Suprapubic skin (tissue), 4 donors: ENCODE data around the gene ADGRB3. TPM values are rescaled to one million over a fixed set of nuclear protein-coding genes. Genes with fewer than 3 reads are reported as not detected.
"Not testable (repeated sequence)": the region's sequence is repeated elsewhere in the genome, so short reads cannot be mapped to it uniquely, and the experiment has no call there.

Experiments used
- DNase-seq, 2 donors: peaks; one replicate each; pipeline ENCODE4 v3.0.0-alpha.2; 2019; ENCODE audit warnings: low spot score in 2 of 2
- H3K27ac ChIP-seq: fragments of 200-600 bp; sonication (generic); one replicate; pipeline ENCODE4 v1.5.1; 2019
- H3K27me3 ChIP-seq: fragments of 200-600 bp; sonication (generic); one replicate; pipeline ENCODE4 v1.5.1; 2019
- H3K36me3 ChIP-seq: fragments of 200-600 bp; sonication (generic); one replicate; pipeline ENCODE4 v1.5.1; 2019
- H3K4me1 ChIP-seq: fragments of 200-600 bp; sonication (generic); one replicate; pipeline ENCODE4 v1.5.1; 2019
- H3K4me3 ChIP-seq: fragments of 200-600 bp; sonication (generic); one replicate; pipeline ENCODE4 v1.5.1; 2019; ENCODE audit warnings: mild to moderate bottlenecking
- H3K9me3 ChIP-seq: fragments of 200-600 bp; sonication (generic); one replicate; pipeline ENCODE4 v1.5.1; 2019
- EP300 ChIP-seq: sonication (generic); formaldehyde crosslinking; IDR thresholded peaks from one replicate; pipeline ENCODE4 v1.6.1; 2017; ENCODE audit warnings: antibody characterized with exemption
- POLR2A ChIP-seq, 2 donors: fragments of 450-650 bp; IDR thresholded peaks; one replicate each; pipeline ENCODE4 v1.6.1; 2017; ENCODE audit warnings: antibody characterized with exemption in 2 of 2, mild to moderate bottlenecking in 2 of 2, moderate library complexity in 2 of 2
- POLR2AphosphoS5 ChIP-seq, 3 donors: sonication (generic); formaldehyde crosslinking; IDR thresholded peaks; one replicate each; pipeline ENCODE4 v1.6.1; 2017; ENCODE audit warnings: antibody characterized with exemption in 3 of 3
- WGBS: methylation state at CpG from one replicate; pipeline ENCODE4 v1.1.5; 2018; 5-methylcytosine and 5-hydroxymethylcytosine counted together
- total RNA-seq, 4 donors: library from RNA; depleted of rRNA; stranded (reverse); fragments of >200 nt; gene quantifications; one replicate each; pipeline ENCODE4 v1.1.0, GENCODE V29; 2016
- TF ChIP-seq, protein P1 (sequence below), 2 donors: fragments of 200-600 bp in 1 of 2; fragments of 450-650 bp in 1 of 2; sonication (generic) in 1 of 2; IDR thresholded peaks; one replicate each; pipeline ENCODE4 v1.5.1; 2016 to 2019; ENCODE audit warnings: antibody characterized with exemption in 2 of 2, mild to moderate bottlenecking in 1 of 2, moderate library complexity in 1 of 2

The ADGRB3 gene
- total RNA-seq, 4 donors from 2014 or later, result 0.42 to 2.2 (median 1.3) TPM

DNA sequence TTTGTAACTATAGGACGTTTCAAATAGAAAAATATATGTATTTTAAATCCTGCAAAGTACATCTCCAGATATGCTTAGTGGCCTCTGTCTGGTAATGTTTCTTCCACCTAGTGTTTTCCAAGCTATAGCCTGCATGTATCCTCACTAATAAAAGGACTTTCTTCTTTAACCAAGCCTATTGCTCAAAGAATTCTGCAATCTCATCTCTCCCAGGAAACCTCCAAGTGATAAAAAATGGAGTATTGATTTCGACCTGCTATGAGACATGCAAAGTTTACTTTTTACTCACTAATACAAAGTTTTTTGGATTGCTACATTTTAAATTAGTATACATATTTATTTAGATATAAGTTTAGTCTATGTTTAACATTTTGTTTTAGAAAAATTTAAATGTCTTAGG is 23.3 kb downstream of the ADGRB3 start:
- no peaks in the 10 kb centered on the region for H3K4me1 ChIP-seq
- no peaks in the 10 kb centered on the region for H3K9me3 ChIP-seq
- WGBS, result 61% methylated on average over 2 of the region's 2 CpGs
- TF ChIP-seq EP300 (no peak), POLR2AphosphoS5 (IDR thresholded peaks at IDR 0.05) (no peak), POLR2A (IDR thresholded peaks at IDR 0.05) (no peak)
- TF ChIP-seq, protein P1, sequence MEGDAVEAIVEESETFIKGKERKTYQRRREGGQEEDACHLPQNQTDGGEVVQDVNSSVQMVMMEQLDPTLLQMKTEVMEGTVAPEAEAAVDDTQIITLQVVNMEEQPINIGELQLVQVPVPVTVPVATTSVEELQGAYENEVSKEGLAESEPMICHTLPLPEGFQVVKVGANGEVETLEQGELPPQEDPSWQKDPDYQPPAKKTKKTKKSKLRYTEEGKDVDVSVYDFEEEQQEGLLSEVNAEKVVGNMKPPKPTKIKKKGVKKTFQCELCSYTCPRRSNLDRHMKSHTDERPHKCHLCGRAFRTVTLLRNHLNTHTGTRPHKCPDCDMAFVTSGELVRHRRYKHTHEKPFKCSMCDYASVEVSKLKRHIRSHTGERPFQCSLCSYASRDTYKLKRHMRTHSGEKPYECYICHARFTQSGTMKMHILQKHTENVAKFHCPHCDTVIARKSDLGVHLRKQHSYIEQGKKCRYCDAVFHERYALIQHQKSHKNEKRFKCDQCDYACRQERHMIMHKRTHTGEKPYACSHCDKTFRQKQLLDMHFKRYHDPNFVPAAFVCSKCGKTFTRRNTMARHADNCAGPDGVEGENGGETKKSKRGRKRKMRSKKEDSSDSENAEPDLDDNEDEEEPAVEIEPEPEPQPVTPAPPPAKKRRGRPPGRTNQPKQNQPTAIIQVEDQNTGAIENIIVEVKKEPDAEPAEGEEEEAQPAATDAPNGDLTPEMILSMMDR (IDR thresholded peaks at IDR 0.05), result no peak
- no peak for DNase-seq
- H3K27ac ChIP-seq, result no peak overlapping the region
- H3K36me3 ChIP-seq, result no peaks in the 10 kb centered on the region
- H3K27me3 ChIP-seq, result no peaks in the 10 kb centered on the region
- no peak overlapping the region for H3K4me3 ChIP-seq

DNA sequence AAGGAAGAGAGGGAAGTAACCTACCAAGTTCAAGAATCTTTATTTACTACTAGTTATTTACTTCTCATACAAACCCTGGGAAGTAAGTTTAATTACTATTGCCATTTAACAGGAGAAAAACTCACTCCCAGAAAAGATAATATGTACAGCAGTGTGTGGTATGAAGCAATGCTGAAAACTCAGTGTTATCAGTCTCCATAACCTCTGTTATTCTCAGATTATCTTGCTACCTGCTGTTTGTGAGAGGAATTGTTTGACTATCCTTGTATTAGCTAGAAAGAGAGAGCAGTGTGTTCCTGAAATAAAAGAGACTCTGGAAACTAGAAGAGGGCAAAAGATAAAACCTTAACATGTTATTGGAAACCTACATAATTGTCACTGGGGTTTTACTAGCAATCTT is 38.2 kb downstream of the ADGRB3 start:
- no peak for DNase-seq
- no peaks in the 10 kb centered on the region for H3K36me3 ChIP-seq
- no peak overlapping the region for H3K4me3 ChIP-seq
- H3K4me1 ChIP-seq, result no peaks in the 10 kb centered on the region
- no peaks in the 10 kb centered on the region for H3K9me3 ChIP-seq
- TF ChIP-seq POLR2AphosphoS5 (IDR thresholded peaks at IDR 0.05), result no peak
- TF ChIP-seq EP300, result no peak
- no peak for TF ChIP-seq POLR2A (IDR thresholded peaks at IDR 0.05)
- TF ChIP-seq, protein P1 (IDR thresholded peaks at IDR 0.05), result no peak
- H3K27me3 ChIP-seq, result no peaks in the 10 kb centered on the region
- no peak overlapping the region for H3K27ac ChIP-seq

DNA sequence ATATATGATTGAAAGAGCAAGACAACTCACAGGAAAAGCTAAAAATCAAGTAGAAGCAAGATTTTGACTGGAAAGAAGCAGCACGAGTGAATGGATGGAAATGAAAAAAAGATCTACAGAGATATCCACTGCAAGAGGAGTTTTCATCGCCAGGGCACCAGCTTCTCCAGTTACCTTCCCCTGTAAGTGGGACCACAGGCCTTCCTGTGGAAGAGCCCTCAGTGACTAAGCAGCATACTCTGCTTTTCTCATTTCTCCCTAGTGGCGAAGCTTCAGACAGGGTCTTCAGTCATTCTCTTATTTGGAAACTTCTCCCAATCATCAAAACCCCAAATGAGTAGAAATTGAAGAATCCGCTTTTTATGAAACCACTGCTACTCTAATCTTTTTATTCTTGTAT is 40.5 kb downstream of the ADGRB3 start:
- no peaks in the 10 kb centered on the region for H3K27me3 ChIP-seq
- TF ChIP-seq POLR2AphosphoS5 (IDR thresholded peaks at IDR 0.05), result no peak
- no peak for TF ChIP-seq EP300
- TF ChIP-seq, protein P1 (IDR thresholded peaks at IDR 0.05), result no peak
- no peak for TF ChIP-seq POLR2A (IDR thresholded peaks at IDR 0.05)
- no peaks in the 10 kb centered on the region for H3K9me3 ChIP-seq
- H3K27ac ChIP-seq, result no peak overlapping the region
- DNase-seq, result no peak
- H3K36me3 ChIP-seq, result no peaks in the 10 kb centered on the region
- WGBS, result 88% methylated on average over 4 of the region's 4 CpGs
- no peaks in the 10 kb centered on the region for H3K4me1 ChIP-seq
- H3K4me3 ChIP-seq, result no peak overlapping the region

DNA sequence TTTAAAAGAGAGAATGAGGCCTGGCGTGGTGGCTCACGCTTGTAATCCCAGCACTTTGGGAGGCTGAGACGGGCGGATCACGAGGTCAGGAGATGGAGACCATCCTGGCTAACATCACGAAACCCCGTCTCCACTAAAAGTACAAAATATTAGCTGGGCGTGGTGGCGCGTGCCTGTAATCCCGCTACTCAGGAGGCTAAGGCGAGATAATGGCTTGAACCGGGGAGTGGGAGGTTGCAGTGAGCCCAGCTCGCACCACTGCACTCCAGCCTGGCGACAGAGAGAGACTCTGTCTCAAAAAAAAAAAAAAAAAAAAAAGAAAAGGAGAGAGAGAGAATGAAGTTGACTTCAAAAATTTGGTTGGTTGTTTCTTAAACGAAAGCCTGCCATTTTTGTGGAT is 41.0 kb downstream of the ADGRB3 start:
- H3K27me3 ChIP-seq, H3K27ac ChIP-seq, H3K4me3 ChIP-seq, DNase-seq, H3K4me1 ChIP-seq, H3K36me3 ChIP-seq, H3K9me3 ChIP-seq: not testable (repeated sequence)
- WGBS, result 89% methylated on average over 16 of the region's 16 CpGs

DNA sequence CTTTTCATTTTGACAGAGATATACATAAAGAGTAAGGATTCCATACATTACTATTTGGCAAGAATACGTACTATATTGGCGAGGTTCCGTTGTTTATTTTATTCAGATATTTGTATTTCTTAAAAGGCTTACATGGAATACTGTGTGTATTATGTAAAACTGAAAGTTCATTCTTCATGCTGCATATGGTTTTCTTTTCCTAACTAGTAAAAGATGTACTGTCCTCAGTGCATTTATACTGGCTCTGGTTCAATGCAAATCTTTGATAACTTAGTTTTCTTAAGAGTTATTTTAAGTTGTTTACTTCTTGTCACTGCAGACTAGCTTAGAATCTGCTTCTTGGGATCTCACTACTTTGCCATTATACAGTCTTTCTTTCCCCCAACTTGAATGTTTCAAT is 42.0 kb downstream of the ADGRB3 start:
- H3K27me3 ChIP-seq, result no peaks in the 10 kb centered on the region
- H3K4me1 ChIP-seq, result no peaks in the 10 kb centered on the region
- H3K27ac ChIP-seq, result no peak overlapping the region
- TF ChIP-seq POLR2AphosphoS5 (IDR thresholded peaks at IDR 0.05) (no peak), EP300 (no peak), POLR2A (IDR thresholded peaks at IDR 0.05) (no peak)
- TF ChIP-seq, protein P1 (IDR thresholded peaks at IDR 0.05), result no peak
- 57% methylated on average over 3 of the region's 3 CpGs for WGBS
- H3K4me3 ChIP-seq, result no peak overlapping the region
- no peaks in the 10 kb centered on the region for H3K9me3 ChIP-seq
- H3K36me3 ChIP-seq, result no peaks in the 10 kb centered on the region
- DNase-seq, result no peak

DNA sequence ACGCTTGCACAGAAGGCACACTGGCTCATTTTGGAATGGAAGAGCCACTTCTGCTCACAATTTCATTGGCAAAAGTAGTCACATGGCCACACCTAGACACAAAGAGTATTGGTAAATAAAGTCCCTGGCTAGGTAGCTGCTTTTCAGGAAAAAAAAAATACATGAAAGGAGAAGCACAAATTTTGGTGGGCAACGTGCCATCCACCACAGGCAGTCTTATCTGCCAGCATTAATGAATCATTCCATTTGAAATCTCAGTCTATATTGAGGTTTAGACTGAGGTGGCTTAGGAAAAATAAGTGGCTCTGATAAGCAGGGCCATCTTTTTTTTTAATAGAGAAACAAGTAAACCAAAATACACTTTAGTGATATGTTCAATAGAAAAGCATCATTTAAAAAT is 44.3 kb downstream of the ADGRB3 start:
- TF ChIP-seq EP300 (no peak), POLR2AphosphoS5 (IDR thresholded peaks at IDR 0.05) (no peak), POLR2A (IDR thresholded peaks at IDR 0.05) (no peak)
- TF ChIP-seq, protein P1 (IDR thresholded peaks at IDR 0.05), result no peak
- 59% methylated on average over 2 of the region's 2 CpGs for WGBS

More for the DNA sequence above, 44.3 kb downstream of the ADGRB3 start:
- H3K4me3 ChIP-seq, result no peak overlapping the region
- no peak overlapping the region for H3K27ac ChIP-seq
- no peaks in the 10 kb centered on the region for H3K27me3 ChIP-seq
- no peaks in the 10 kb centered on the region for H3K9me3 ChIP-seq
- no peaks in the 10 kb centered on the region for H3K4me1 ChIP-seq
- no peaks in the 10 kb centered on the region for H3K36me3 ChIP-seq
- DNase-seq, result no peak
